Kidney glomerular epithelial cell (primary cell): Measurements from ENCODE around the gene NFIA.
"Not testable (repeated sequence)": the region's sequence is repeated elsewhere in the genome, so short reads cannot be mapped to it uniquely, and the experiment has no call there.

Experiments used
- DNase-seq: peaks from one replicate; lab custom pipeline; 2025; lab: John Stamatoyannopoulos, UW

Gene NFIA

GRCh38 chr1:61453111-61453961 lies 371.0 kb downstream of the NFIA start:
- DNase-seq: peak; percentile 95

GRCh38 chr1:61455400-61455799 lies 373.0 kb downstream of the NFIA start:
- DNase-seq: no peak

- DNase-seq: no peak
These were observed 375.2 kb downstream of the NFIA start for GRCh38 chr1:61457526-61458040.

DNA sequence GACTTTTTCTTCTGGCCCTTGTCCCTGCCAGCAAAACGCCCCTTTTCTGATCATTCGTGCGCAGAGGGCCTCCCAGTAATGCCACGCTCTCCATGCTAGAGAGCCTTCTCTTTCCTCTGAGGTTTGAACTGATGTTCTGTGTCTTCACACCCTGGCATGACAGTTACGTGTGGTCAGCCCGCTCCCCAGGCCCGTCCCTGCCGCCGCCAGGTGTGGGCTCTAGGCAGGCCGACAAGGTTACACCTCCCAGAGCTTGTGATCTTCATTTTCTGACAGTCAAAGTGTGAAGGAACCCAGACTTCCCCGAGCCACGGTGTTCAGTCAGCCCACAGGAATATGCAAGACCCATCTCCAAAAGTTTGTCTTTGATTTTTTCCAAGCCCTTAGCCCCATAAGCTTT lies 377.0 kb downstream of the NFIA start:
- DNase-seq: no peak

DNA sequence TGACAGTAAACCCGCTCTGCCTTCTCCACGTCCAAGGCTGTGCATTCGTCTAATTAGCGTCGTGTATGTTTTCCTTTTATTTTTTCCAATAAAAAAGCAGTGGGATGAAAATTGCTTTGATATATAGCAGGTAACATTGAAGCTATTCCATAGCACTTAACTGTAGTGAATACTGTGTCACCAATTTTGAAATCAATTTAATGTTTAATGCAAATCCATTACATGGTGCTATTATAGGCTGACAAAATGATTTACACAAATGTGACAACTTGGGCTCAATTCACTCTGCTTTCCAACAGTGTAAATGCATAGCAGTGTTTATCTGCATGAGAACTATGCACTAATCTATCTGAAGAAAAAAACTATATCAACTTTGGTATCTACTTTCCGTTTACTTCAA lies 377.8 kb downstream of the NFIA start:
- no peak for DNase-seq

GRCh38 chr1:61461406-61462384 lies 379.3 kb downstream of the NFIA start:
- DNase-seq: no peak

DNA sequence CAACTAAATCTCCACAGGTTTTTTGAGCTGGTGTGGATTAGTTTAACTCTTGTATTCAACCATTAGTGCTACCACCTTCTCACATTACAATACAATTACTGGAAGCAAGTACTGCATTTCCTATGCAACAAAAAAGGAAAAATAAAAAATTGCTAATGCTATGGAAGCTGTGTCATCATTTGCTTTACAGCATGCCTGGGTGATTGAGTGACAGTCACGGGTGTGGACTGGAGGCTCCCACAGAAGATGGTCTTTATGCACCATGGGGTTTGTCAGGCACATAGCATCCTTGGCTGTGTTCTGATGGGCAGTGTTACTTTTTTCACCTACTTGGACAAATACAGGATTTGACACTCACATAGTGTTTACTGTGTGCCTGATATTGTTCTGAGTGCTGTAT lies 380.3 kb downstream of the NFIA start:
- DNase-seq: no peak

DNA sequence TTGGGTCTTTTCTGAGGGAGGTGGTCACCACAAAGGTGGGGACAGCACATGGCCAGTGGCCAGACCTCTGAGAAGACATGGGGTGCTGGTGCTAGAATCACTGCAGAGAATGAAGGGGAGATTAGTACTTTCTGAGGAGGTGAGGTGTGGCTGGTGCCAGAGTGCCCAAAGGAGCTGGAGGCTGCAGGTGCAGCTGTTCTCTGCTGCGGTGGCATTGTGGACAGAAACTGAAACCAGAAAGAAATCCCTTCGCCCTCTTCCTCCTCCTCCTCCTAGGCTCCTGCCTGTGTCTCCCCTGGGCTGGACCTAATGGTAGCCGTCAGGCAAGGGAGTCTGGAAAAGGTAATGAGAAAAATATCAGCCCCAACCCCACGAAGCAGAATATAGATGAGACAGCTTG lies 380.9 kb downstream of the NFIA start:
- no peak for DNase-seq

GRCh38 chr1:61467836-61468235 lies 385.5 kb downstream of the NFIA start:
- not testable (repeated sequence) for DNase-seq

- no peak for DNase-seq
These were observed 387.0 kb downstream of the NFIA start for GRCh38 chr1:61469365-61469764.

DNA sequence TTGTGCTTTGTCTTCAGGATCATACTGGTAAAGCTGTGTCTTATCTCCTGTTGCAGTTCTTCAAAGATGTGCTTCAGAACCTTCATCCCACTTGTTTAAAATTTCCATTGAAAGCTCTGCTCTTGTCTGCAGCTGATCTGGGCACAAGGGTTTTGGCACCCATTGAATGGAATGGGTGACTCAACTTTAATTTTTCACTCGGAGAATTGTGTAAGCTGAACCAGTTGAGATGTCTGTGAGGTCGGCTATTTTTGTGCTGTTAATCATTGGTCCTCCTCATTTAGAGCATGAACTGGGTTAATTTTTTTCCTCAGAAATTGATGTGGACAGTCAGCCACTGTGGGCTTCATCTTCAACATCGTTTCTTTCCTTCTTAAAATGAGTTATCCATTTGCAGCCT lies 390.5 kb downstream of the NFIA start:
- DNase-seq: no peak

GRCh38 chr1:61474269-61474817 lies 392.0 kb downstream of the NFIA start:
- DNase-seq: no peak

- no peak for DNase-seq
These were observed 392.6 kb downstream of the NFIA start for GRCh38 chr1:61474963-61475362.

GRCh38 chr1:61477301-61477700 lies 394.9 kb downstream of the NFIA start:
- DNase-seq: no peak

- DNase-seq: no peak
These were observed 398.0 kb downstream of the NFIA start for GRCh38 chr1:61480273-61480935.

GRCh38 chr1:61481315-61481715 lies 399.0 kb downstream of the NFIA start:
- DNase-seq: peak; percentile 5

DNA sequence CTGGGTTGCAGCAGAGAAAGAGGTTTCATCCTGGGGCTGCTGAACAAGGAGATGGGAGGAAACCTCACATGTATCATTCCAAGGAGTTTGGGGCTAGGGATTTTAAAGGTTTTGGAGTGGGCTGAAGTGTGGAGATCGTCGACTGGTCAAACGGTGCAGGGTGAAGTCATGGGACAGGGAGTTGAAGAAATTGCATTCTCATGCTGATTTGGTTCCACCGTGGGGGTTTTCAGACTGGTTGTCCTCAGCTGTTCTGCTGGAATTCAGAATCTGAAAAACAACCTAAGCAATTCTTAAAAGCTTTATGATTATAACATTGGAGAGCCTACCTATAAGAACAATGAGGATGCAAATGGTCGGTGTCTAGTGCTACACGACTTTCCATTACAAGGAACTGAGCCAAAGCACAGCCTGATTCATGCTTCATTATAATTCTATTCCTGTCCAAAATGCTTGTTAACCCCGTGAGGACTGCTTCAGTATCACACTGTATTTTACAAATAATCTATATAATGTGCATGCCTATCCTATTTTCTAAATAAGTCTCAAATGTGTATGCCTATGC lies 399.9 kb downstream of the NFIA start:
- DNase-seq: no peak

- peak; percentile 78 for DNase-seq
These were observed 404.6 kb downstream of the NFIA start for GRCh38 chr1:61486783-61487536.

DNA sequence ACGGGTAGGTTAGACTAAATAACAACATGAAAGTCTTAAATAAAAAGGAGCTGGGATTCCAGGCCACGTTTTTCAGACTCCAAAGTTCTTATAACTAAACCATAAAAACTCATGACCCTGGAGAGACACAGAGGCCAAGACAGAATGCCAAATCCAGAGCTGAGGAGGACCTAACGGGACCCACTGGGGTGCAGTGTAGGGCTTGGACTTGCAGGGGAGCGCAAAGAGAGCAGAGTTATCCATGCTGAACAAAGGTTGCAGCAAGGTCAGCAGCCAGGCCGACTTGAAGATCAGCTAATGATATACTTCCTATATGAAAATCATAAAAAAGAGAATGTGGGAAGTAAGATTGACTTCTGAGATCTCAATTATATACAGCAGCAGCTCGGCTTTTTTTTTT lies 405.4 kb downstream of the NFIA start:
- no peak for DNase-seq

DNA sequence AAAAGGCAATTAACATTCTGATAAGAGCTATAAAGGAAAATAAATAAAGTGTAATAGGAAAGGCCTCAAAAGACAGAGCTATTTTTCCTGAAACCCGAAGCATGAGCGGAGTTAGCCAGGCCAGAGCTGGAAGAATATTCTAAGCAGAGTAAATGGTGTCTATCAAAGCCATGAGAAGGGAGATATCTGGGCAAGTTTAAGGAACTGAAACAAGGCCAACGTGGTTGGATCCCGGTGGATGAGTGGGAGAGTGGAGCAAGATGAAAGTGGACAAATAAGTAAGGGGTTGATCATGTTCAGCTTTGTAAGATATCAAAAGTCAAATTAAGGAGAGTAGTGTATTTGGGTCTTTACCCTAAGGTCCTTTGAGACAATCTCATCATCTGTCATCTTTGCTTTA lies 408.6 kb downstream of the NFIA start:
- no peak for DNase-seq

DNA sequence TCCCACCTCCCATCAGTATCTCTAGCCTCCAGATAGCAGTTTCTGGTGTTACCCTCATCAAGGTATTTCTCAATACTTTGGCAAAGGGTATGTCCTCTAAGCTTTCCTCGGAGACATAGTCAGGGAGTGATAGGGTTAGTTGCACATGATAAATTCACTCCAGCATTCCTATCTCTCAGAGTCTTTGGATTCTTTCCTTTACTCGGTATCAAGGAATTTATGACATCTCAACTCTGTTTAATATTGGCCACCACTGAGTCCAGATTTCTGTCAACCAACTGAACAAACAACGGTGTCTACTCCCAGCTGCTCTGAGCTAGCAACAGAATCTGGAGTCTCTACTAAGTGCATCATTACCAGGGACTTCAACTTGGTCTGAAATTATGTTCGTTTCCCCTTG lies 409.1 kb downstream of the NFIA start:
- DNase-seq: peak; percentile 72
